GM19193 (cell line): ENCODE results near the gene RPL22.

Source experiments
- POLR2A ChIP-seq: IDR thresholded peaks from 4 replicates; pipeline ENCODE4 v1.6.1; 2011; ENCODE audit not compliant: insufficient read depth, insufficient read length; ENCODE audit errors: extremely low read depth

RPL22 gene

DNA sequence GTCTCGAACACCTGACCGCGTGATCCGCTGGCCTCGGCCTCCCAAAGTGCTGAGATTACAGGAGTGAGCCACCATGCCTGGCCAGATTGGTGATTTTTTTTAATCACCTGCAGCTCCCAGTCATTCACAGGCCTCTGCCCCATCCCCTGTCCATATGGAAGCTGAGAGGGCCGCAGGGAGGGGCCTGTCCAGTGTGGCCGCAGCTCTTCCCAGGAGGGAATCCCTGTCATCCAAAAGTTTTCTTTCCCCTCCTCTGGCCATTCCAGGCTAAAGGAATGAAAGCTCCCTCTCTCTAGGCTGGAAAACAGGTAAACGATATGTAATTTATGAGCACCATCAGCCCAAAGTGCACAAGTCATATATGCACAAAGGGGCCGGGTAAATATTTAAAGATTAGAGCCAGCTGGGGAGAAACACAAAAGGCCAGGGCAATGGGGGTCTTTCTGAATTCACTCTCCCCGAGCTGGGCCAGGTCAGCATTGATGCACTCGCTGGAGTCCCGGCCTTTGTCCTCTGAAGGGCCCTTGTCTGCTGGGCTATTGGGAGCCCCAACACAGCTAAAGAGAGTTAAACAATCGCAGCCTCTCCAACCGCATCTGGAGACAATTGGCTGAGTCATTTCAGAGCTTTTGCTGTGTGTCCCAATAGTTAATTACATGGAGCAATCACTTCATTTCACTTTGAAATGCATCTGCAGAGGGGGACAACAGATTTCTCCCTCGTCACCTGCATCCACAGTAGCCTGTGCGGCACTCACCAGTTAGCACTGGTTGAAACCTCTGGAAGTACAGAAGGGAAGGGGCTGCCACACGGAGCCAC, 40.8 kb upstream of the RPL22 start:
- TF ChIP-seq POLR2A: no peak

DNA sequence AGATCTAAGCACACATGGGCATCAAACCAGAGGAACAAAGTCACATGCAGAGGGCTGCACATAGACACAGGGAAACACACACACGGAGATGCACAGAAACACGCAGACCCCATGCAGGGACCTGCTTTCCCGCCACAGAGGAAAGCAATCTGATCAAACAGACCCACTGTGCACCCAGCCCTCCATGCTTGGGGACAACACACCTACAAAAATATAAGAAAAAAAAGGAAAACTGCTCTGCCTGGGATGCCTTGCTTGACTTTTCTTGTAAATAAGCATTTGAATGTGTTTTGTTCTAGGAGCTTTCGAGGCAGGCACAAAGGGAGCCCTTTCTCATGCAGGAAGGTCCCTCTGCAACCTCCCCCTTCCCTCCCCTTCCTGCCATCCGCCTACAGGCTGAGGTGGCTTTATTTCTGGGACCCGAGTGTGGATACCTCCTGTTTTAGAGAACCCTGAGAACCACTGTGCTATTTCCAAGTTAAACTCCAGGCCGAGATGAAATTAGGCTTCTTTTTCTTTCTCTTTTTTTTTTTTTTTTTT, 39.9 kb upstream of the RPL22 start:
- TF ChIP-seq POLR2A: no peak

DNA sequence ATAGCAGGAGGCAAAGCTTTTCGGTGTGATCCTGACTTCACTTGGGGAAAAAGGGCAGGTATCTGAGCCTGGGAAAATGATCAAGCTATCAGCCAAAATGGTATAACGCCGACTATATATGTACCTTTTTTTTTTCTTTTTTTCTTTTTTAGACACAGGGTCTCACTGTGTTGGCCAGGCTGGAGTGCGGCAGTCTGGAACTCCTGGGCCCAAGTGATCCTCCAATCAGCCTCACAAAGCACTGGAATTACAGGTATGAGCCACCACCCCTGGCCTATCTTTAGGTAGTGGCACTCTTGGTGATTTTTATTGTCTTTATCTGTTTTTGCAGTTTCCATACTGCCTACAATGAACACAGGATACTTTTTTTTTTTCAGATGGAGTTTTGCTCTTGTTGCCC, 37.7 kb upstream of the RPL22 start:
- no peak for TF ChIP-seq POLR2A

DNA sequence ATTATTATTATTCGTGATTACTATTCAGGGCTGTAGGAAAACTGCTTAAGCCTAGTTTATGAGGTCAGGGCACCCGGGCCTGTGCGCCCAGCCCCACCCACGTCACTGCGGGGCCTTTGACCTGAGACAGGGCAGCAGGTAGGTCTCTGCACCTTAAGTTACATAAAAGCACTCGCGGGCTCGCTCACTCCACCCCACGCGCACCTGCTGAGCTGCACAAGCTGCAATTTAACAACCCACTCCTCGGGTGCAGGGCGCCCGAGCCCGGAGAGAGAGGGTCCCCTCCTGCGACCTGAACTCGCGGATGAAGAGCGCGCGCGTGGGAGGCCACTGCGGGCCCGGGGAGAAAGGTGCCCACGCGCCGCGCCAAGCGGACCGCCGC, 35.9 kb upstream of the RPL22 start:
- TF ChIP-seq POLR2A: no peak

DNA sequence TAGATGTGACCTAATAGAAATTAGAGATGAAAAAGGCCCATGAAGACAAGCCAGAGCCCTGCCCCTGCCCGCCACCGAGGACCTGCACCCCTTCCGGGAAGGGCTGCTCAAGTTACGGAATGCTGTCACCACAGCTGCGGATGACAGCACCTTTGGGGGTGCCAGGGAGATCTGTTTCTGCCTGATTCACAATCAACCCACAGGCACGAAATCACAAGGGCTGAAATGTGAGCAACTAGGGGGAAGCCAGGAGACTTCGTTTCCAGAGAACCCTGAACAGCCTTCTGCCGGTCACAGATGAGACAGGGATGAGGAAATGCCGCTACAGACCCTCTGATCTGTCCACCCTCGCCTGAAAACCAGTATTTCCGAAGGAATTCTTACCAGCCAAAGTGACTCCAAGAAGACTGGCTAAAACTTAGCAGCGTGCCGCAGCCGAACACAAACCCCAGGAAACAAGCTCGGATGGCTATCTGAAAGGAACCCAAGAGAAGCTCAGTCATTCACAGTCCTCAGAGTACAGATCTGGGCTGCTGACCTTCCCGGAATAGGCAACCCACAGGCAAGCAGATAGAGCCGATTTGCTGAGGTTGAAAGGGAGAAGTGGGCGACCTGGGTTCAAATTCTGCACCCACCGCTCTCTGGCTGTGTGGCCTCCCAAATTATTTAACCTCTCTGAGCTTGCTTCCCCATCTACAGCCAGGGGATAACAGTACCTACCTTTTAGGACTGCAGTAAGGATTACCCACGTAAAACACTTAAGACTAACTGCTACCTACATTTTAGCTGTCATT, 35.3 kb upstream of the RPL22 start:
- TF ChIP-seq POLR2A: no peak

DNA sequence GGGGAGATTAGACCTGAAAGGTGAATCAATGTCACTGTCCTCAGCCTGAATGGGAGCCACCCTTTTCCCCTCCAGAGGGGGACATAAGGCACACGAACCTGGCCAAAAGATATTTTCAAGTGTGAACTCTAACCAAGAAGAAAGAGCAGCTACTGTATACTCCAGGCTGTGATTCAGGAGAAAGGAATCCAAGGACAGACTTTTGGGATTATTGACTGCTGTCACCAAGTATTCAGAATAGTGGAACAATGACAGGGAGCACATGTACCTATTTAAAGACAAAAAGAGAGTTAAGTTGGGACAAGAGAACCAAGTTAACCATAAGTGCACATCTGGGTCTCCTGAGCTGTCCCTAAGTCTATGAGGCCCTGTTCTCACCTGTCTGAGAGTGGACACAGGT, 34.0 kb upstream of the RPL22 start:
- TF ChIP-seq POLR2A: no peak

DNA sequence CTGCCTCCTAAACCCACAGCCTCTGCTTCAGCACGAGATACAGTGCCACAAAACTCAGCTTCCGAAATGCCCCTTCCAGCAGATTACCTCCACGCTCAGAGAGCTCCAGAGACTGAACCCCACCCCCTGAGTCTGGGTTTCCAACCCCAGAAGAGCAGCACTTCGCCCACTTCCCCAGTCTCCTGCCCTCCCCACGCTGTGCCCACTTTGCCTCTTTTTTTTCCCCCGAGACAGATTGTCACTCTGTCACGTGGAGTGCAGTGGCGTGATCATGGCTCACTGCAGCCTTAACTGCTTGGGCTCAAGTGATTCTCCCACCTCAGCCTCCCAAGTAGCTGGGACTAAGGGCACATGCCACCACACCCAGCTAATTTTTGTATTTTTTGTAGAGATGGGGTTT, 26.3 kb upstream of the RPL22 start:
- no peak for TF ChIP-seq POLR2A

DNA sequence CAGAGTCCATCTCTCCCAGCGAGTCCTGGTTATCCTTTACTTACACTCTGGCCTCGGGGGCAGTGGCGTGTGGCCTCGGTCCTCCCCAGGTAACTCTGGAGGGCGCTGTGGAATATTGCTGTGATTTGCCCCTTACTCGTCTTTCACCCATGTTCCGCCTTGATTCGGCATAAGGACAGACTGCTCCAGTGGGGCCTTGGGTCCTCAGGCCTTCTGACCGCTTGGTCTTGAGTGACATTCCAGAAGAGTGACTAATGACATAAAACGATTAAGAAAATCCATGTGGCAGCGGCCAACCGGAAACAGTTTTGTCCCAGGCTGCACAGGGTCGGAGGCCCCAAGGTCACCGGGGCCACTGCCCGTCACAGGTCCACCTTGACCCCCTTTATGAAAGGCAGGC, 25.3 kb upstream of the RPL22 start:
- no peak for TF ChIP-seq POLR2A

DNA sequence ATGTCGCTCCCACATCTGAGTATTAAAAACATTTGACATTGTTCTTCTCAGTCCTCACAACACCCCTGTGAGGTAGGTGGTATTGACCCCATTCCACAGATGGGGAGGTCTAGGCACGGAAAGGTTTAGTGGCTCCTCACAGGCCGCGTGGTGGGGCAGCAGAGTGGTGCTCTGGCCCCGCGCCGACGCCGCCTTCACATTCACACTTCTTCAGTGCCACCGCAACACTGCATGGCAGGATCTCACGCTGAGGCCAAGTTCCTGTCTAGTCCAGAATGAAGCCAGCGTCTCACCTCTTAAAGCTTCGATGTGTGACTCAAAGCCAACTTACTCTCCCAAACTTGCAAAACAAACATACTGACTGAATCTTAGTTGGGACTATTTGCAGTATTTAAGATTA, 24.2 kb upstream of the RPL22 start:
- TF ChIP-seq POLR2A: no peak

DNA sequence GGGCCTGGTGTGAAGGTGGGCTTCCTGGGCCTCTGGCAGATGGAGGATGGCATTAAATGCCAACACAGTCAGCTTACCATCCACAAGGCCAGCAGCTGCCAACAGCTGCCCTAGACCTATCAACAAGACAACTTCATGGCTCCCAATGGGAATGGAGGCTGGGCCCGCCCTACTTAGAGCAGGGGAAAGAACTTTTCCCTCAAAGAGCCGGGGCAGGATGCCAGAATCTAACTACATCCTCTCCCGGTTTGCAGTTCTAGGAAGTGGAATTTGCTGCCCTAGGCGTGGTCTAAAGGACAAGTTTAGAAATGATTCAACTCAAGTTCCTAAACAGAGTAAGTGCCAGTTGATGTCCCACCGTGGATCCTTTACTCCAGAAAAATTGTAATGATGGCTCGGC, 23.2 kb upstream of the RPL22 start:
- no peak for TF ChIP-seq POLR2A

DNA sequence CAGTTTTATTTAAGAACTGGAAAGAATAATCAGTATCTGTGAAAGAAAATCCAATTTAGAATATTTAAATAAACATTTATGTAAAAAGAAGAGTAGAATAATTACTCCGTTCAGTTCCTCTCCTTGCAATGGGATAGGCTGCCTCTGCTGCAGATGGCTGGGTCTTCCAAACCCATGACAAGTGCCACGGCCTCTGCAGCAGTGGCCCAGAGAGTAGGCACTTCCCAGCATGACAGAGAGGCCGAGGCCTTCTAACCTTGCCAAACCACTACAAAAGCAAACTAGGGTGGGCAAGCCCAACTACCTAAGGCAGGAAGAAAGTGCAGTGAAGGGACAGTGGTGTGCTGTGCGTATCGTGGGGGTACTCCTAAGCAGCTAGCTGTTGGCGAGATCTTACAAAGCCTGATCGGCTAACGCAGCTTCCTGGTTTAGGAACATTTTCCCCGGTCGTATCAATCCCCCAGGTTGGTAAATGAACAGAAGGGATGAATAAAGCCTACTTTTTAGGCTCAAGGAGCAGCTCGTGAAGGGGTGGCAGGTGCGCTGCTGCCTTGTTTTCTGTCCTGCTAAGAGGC, 21.9 kb upstream of the RPL22 start:
- TF ChIP-seq POLR2A: no peak

DNA sequence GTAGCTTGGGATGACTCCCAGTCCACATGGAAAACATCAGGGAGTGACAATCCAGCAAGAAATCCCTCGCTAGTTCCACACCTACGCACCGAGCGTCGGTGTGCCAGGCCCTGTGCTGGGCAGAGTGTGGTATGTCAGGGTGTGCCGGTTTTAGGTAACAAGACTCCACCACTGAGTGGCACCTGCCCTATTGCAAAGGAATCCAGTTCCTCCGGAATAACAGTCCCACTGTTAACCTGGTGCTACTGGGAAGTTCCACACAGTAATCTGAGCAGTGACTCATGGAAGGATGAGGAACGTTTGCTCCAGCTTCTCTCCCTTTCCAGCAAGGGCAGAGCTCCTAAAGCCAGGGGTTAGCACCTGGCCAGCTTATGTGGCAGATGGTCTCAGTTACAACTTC, 20.8 kb upstream of the RPL22 start:
- TF ChIP-seq POLR2A: no peak

DNA sequence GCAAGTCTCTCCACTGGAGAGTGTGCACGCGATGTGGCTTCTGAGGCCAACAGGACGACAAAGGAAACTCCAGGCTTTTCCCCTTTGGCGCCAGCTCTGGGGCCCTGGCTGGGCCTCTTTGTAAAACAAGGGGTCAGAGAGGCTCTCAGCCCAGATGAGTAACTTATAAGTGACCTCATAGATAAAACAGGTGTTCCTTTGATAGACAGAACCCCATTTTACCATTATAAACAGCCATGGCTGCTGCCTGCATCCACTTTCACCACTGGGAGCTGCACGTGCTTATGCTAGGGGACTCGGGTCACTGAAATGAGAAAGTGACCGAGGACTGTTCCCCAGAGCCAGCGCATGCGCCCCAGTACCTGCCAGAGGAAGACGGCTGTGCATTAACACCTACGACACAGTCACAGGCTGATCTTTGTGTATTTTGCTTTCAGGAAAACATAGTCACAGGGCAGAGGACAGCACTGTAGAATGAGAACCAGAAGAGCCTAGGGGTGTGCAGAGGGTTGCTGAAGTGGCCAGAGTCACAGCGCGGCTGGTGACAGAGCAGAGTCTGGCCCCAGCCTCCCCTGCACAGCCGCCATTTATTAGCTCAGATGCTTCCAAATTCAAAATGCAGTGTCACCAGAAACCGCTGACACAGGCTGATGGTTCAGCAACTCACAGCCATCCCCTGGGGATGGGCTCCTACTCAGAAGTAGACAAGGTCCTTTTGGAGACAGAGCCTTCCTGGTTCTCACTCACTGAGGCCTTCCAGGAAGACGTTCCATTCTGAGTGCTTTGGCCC, 19.2 kb upstream of the RPL22 start:
- no peak for TF ChIP-seq POLR2A

DNA sequence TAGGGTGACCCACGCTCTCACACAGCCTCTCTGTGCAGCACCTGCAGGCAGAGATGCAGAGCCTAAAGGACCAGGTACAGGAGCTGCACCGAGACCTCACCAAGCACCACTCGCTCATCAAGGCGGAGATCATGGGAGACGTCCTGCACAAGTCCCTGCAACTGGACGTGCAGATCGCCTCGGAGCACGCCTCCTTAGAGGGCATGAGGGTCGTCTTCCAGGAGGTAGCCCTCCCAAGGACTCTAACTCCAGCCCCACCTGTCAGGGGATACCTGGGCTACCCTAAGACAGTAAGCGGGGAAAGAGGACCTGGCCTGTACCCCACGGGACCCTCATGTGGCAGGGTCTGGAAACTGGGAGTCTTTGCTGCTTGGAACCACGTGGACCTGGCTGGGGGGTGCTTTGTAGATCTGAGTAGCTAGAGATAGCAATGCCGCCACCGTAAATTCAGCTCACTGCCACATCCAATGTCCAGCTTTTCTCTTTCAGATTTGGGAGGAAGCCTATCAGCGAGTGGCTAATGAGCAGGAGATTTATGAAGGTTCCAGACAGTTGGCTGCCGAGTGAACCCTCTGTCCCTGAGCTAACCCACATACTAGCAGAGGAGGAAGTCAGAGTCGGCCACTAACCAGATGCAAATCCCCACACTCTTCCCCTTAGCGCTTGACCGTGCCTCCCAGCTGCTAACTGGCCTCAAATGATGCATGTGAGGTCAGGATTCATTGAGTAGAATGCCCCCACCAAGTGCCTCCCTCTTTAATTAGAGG, 13.0 kb upstream of the RPL22 start:
- TF ChIP-seq POLR2A: no peak
